Measurements from ENCODE around the gene EEF2KMT. TPM values are rescaled to one million over a fixed set of nuclear protein-coding genes. Genes with fewer than 3 reads are reported as not detected.
A peak's percentile ranks its signal among the peaks of the same experiment; 100 is the strongest.
"Not testable (repeated sequence)": the region's sequence is repeated elsewhere in the genome, so short reads cannot be mapped to it uniquely, and the experiment has no call there.

Gene EEF2KMT
- total RNA-seq, 2 experiments from 2014 or later, result 2.2 to 2.5 TPM

DNA sequence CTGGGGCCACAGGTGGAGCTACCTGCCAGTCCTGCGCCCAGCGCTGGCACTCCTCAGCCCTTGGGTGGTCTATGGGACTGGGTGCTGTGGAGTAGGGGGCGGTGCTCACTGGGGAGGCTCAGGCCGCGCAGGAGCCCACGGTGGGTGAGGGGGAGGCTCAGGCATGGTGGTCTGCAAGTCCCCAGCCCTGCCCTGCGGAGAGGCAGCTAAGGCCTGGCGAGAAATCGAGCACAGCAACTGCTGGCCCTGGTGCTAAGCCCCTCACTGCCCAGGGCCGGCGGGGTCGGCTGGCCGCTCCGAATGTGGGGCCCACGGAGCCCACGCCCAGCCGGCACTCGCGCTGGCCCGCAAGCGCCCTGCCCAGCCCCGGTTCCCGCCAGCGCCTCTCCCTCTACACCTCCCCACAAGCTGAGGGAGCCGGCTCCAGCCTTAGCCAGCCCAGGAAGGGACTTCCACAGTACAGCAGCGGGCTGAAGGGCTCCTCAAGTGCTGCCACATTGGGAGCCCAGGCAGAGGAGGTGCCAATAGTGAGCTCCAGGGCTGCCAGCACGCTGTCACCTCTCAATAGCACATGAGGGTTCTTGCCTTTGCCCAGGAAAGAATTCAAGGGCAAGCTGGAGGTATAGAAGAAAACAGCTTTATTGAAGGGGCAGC, 11.0 kb upstream of the EEF2KMT start:
- CTCF ChIA-PET, result no interaction called here
- POLR2A ChIA-PET, result no interaction called here
- Mint-ChIP-seq H3K9me3 (no peaks in the 10 kb centered on the region), H3K27me3 (no peaks in the 10 kb centered on the region), H3K4me1 (ENCODE audit: low read depth) (no peaks in the 10 kb centered on the region), H3K36me3 (ENCODE audit: low read depth) (no peaks in the 10 kb centered on the region), H3K27ac (no peak overlapping the region), H3K4me3 (no peak overlapping the region)
- H3K27me3 ChIP-seq (ENCODE audit: control insufficient read depth in 1 of 2, insufficient read depth in 2 of 2, low read length in 2 of 2), result no peaks in the 10 kb centered on the region
- TF ChIP-seq, protein P1, sequence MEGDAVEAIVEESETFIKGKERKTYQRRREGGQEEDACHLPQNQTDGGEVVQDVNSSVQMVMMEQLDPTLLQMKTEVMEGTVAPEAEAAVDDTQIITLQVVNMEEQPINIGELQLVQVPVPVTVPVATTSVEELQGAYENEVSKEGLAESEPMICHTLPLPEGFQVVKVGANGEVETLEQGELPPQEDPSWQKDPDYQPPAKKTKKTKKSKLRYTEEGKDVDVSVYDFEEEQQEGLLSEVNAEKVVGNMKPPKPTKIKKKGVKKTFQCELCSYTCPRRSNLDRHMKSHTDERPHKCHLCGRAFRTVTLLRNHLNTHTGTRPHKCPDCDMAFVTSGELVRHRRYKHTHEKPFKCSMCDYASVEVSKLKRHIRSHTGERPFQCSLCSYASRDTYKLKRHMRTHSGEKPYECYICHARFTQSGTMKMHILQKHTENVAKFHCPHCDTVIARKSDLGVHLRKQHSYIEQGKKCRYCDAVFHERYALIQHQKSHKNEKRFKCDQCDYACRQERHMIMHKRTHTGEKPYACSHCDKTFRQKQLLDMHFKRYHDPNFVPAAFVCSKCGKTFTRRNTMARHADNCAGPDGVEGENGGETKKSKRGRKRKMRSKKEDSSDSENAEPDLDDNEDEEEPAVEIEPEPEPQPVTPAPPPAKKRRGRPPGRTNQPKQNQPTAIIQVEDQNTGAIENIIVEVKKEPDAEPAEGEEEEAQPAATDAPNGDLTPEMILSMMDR (IDR thresholded peaks at IDR 0.05), result no peak
- no peak for ATAC-seq (ENCODE audit: poor library complexity)
- no peaks in the 10 kb centered on the region for H3K4me1 ChIP-seq (ENCODE audit: insufficient read depth, low read length)
- H3K36me3 ChIP-seq (ENCODE audit: insufficient read depth, low read length), result no peaks in the 10 kb centered on the region
- intact Hi-C loops (cut with DNase I, micrococcal nuclease), result no loop called here
- H3K4me3 ChIP-seq (ENCODE audit: low read length), result no peak overlapping the region
- peak in 1 of 14 experiments; percentile 11 for DNase-seq
- no peaks in the 10 kb centered on the region for H3K9me3 ChIP-seq (ENCODE audit: control insufficient read depth in 1 of 2, insufficient read depth in 1 of 2, low read length in 2 of 2)
- H3K27ac ChIP-seq (ENCODE audit: low read depth in 1 of 2, low read length in 2 of 2), result no peak overlapping the region

DNA sequence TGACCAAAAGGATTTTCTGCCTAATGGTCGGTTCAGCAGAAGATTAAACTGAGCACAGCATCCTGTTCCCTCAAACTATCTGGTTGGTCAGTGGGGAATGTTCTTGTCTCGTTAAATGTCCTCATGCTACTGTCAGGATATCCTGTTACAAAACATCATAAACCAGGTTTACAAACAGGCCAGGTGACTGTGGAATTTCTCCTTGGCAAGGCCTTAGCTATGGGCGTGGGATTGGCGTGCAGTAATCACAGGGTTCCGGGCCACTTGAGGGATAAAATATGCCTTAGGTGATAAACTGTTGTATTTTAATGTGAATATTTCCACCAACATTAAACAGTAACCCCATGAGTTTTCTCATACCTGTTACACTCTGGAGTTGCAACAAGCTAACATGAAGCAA, 7.4 kb upstream of the EEF2KMT start:
- H3K36me3 Mint-ChIP-seq (ENCODE audit: low read depth); CTCF ChIA-PET; H3K9me3 ChIP-seq (ENCODE audit: control insufficient read depth in 1 of 2, insufficient read depth in 1 of 2, low read length in 2 of 2); H3K4me3 ChIP-seq (ENCODE audit: low read length); H3K27me3 Mint-ChIP-seq; POLR2A ChIA-PET; H3K36me3 ChIP-seq (ENCODE audit: insufficient read depth, low read length); H3K4me1 ChIP-seq (ENCODE audit: insufficient read depth, low read length); H3K4me3 Mint-ChIP-seq; DNase-seq; H3K27me3 ChIP-seq (ENCODE audit: control insufficient read depth in 1 of 2, insufficient read depth in 2 of 2, low read length in 2 of 2); H3K4me1 Mint-ChIP-seq (ENCODE audit: low read depth); H3K27ac ChIP-seq (ENCODE audit: low read depth in 1 of 2, low read length in 2 of 2); H3K27ac Mint-ChIP-seq; ATAC-seq (ENCODE audit: poor library complexity); H3K9me3 Mint-ChIP-seq; intact Hi-C loops (cut with DNase I, micrococcal nuclease): not testable (repeated sequence)

DNA sequence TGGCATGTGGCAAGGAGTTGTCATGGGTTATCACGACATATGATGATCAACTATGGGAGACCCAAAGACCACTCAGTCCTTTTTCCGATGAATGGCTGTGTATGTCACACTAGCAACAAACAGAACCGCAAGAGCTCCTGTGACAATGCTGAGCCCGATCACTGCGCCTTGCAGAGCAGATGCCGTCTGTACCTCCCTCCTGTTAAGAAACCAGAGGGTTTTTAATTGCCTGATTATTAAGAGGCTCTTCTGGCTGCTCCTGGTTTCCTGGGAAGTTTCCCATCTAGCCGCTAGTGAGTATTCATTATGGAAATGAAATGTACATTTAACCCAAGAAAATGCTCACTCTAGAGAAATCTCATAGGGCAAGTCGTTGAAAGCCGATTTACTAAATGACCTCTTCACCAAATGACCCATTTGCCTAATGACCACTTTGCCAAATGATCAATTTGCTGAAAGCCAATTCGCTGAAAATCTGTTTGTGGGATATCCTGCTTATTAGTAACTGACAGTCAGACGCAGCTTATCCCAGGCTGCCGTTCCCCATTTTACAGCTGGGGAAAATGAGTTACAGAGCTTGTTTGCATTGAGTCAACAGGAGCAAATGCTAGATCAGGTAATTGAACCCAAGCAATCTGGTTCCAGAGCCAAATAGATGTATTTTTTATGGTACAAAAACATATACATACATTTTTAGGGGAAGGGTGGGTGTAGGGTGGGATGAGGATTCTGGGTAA, 5.9 kb upstream of the EEF2KMT start:
- ATAC-seq (ENCODE audit: poor library complexity); CTCF ChIA-PET: not testable (repeated sequence)

DNA sequence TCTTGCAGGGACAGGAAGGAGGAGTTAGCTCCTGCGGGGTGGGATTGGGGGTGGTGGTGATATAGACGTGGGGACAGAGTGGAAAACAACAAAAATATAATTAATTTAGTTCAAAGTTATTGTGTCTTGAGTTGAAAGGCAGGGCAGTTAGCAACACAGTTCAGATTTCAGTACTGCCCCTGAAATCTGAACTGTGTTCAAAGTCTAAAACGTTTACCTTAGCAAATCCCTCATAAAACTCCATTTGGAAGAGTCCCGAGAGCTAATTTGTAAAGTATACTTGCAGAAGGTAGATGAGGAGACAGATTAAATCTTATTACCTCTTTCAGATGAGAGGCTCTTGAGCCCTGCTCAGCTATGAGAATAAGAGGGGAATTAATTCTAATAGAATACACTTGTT, 1.6 kb upstream of the EEF2KMT start:
- peak overlapping the region; percentile 69 for H3K4me3 ChIP-seq (ENCODE audit: low read length)
- ATAC-seq (ENCODE audit: poor library complexity); H3K9me3 ChIP-seq (ENCODE audit: control insufficient read depth in 1 of 2, insufficient read depth in 1 of 2, low read length in 2 of 2); H3K4me1 ChIP-seq (ENCODE audit: insufficient read depth, low read length); H3K36me3 ChIP-seq (ENCODE audit: insufficient read depth, low read length); H3K27me3 Mint-ChIP-seq; H3K27ac ChIP-seq (ENCODE audit: low read depth in 1 of 2, low read length in 2 of 2); H3K27me3 ChIP-seq (ENCODE audit: control insufficient read depth in 1 of 2, insufficient read depth in 2 of 2, low read length in 2 of 2); DNase-seq; H3K9me3 Mint-ChIP-seq; CTCF ChIA-PET: not testable (repeated sequence)
- Mint-ChIP-seq H3K4me1 (ENCODE audit: low read depth) (peaks cover 16% of the 10 kb centered on the region), H3K27ac (peak overlapping the region; percentile 97), H3K36me3 (ENCODE audit: low read depth) (peaks cover 11% of the 10 kb centered on the region), H3K4me3 (peak overlapping the region; percentile 97)
- intact Hi-C loops (cut with DNase I, micrococcal nuclease), result loop anchor here in 1 of 2 experiments (5.0 to 10.0 kb wide), 2 partner anchors 332 to 404 kb away; partner anchors contain the start of genes NUDT16L1 and ZNF500
- POLR2A ChIA-PET, result interaction anchor here (1.0 to 2.0 kb wide), 2 partner anchors 66 to 483 kb away, joined by 3 to 14 read pairs; partner anchors contain the start of gene NAGPA

More for the DNA sequence above, 5.9 kb upstream of the EEF2KMT start:
- H3K36me3 Mint-ChIP-seq (ENCODE audit: low read depth); intact Hi-C loops (cut with DNase I, micrococcal nuclease); H3K9me3 Mint-ChIP-seq; H3K27ac ChIP-seq (ENCODE audit: low read depth in 1 of 2, low read length in 2 of 2); H3K27ac Mint-ChIP-seq; H3K9me3 ChIP-seq (ENCODE audit: control insufficient read depth in 1 of 2, insufficient read depth in 1 of 2, low read length in 2 of 2); DNase-seq; H3K4me3 Mint-ChIP-seq; H3K4me3 ChIP-seq (ENCODE audit: low read length); H3K27me3 Mint-ChIP-seq; H3K27me3 ChIP-seq (ENCODE audit: control insufficient read depth in 1 of 2, insufficient read depth in 2 of 2, low read length in 2 of 2); H3K4me1 ChIP-seq (ENCODE audit: insufficient read depth, low read length); H3K4me1 Mint-ChIP-seq (ENCODE audit: low read depth); H3K36me3 ChIP-seq (ENCODE audit: insufficient read depth, low read length); POLR2A ChIA-PET: not testable (repeated sequence)

DNA sequence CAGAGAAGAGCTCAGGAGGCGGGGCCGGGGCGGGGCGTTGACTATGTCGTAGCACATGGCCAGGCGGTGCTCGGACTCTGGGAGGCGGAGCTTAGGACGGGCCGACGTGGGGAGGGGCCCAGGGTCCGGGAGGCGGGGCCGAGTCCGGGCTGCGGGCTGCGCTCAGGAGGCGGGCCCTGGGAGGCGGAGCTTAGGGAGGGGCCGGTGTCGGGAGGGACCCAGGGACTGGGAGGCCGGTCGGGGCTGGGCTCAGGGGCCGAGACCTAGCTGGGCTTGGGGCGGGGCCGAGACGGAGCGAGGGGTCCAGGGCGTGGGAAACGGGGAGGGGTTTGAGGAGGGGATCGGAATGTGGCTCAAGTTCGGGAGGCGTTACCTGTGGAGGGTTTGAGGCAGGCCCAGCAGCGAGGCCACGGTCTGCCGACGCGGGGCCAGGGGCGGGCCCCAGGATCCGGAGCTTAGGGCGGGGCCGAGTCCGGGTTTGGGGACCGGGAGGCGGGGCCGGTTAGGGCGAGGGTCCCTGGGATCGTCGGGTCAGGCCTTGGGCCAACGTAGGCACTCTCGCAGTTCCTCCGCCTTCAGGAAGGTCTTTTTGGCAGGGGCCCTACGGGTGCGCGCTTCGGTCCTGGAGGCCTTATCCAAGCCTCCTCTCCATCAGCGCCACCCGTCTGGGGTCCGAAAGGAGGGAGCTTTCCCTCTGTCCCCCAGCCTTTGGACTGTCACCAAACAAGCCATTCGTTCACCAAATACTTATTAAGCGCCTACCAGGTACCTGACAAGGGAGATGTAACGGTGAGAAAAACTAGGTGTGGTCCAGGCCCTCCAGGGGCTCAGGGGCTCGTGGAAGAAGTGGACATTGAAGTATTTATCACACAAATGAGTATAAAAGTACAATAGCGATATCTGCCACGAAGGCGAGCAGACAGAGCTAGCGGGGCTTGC, 895 bp upstream of the EEF2KMT start:
- H3K9me3 ChIP-seq (ENCODE audit: control insufficient read depth in 1 of 2, insufficient read depth in 1 of 2, low read length in 2 of 2); CTCF ChIA-PET; H3K27me3 ChIP-seq (ENCODE audit: control insufficient read depth in 1 of 2, insufficient read depth in 2 of 2, low read length in 2 of 2); H3K4me1 ChIP-seq (ENCODE audit: insufficient read depth, low read length); H3K36me3 ChIP-seq (ENCODE audit: insufficient read depth, low read length); H3K27me3 Mint-ChIP-seq; ATAC-seq (ENCODE audit: poor library complexity); H3K9me3 Mint-ChIP-seq: not testable (repeated sequence)
- peaks cover 16% of the 10 kb centered on the region for H3K4me1 Mint-ChIP-seq (ENCODE audit: low read depth)
- Histone ChIP-seq H3K27ac (ENCODE audit: low read depth in 1 of 2, low read length in 2 of 2) (peak overlapping the region; percentile 53 to 92), H3K4me3 (ENCODE audit: low read length) (peak overlapping the region; percentile 69)
- H3K36me3 Mint-ChIP-seq (ENCODE audit: low read depth), result peaks cover 11% of the 10 kb centered on the region
- DNase-seq, result peak; percentile 76 to 97 (median 94)
- H3K27ac Mint-ChIP-seq, result peak overlapping the region; percentile 97
- H3K4me3 Mint-ChIP-seq, result peak overlapping the region; percentile 97
- intact Hi-C loops (cut with DNase I, micrococcal nuclease), result loop anchor here in 1 of 2 experiments (5.0 to 10.0 kb wide), 2 partner anchors 331 to 404 kb away; partner anchors contain the start of genes NUDT16L1 and ZNF500
- POLR2A ChIA-PET, result interaction anchor here (0.6 to 2.0 kb wide), 5 partner anchors 26 to 482 kb away, joined by 3 to 14 read pairs (median 4); partner anchors contain the start of genes ALG1, ANKS3, DNAAF8 and NAGPA
